GM10847 (cell line): Measurements from ENCODE around the gene EPO.

Source experiments
- POLR2A ChIP-seq: IDR thresholded peaks from 2 replicates; pipeline ENCODE4 v1.6.1; 2011; ENCODE audit not compliant: insufficient read length; ENCODE audit errors: extremely low read depth

The EPO gene

GRCh38 chr7:100720279-100720670 is at the start of gene EPO:
Gene EPO, plus strand, starts transcription at chr7:100720468. Its CDS starts 513 bp downstream, at chr7:100720981.
- TF ChIP-seq POLR2A = no peak

GRCh38 chr7:100671353-100672327 is 48.6 kb upstream of the EPO start:
- no peak for TF ChIP-seq POLR2A

GRCh38 chr7:100673302-100673941 is 46.8 kb upstream of the EPO start, which contains the start of gene GNB2:
Gene GNB2, plus strand, starts transcription at chr7:100673740. Its CDS starts 2,526 bp downstream, at chr7:100676266.
- TF ChIP-seq POLR2A = peak; percentile 40

GRCh38 chr7:100673942-100674410 is 46.3 kb upstream of the EPO start:
- no peak for TF ChIP-seq POLR2A

- TF ChIP-seq POLR2A = no peak
These were observed 45.7 kb upstream of the EPO start for GRCh38 chr7:100674411-100675104.

- TF ChIP-seq POLR2A = no peak
These were observed 45.2 kb upstream of the EPO start for GRCh38 chr7:100675105-100675451.

- peak; percentile 24 for TF ChIP-seq POLR2A
These were observed 44.5 kb upstream of the EPO start for GRCh38 chr7:100675581-100676350.

GRCh38 chr7:100676501-100677306 is 43.6 kb upstream of the EPO start:
- TF ChIP-seq POLR2A = no peak

GRCh38 chr7:100677308-100678267 is 42.7 kb upstream of the EPO start:
- no peak for TF ChIP-seq POLR2A

- no peak for TF ChIP-seq POLR2A
These were observed 41.8 kb upstream of the EPO start for GRCh38 chr7:100678291-100678984.

GRCh38 chr7:100679129-100679926 is 40.9 kb upstream of the EPO start:
- TF ChIP-seq POLR2A = no peak
